ENCODE results near the gene HMCN2. TPM values are rescaled to one million over a fixed set of nuclear protein-coding genes. Genes with fewer than 3 reads are reported as not detected.

The HMCN2 gene
- total RNA-seq, 4 donors from 2014 or later, result 9.1 to 38.6 (median 12.5) TPM

- H3K36me3 ChIP-seq, result peaks cover 0 to 4% (median 1%) of the 10 kb centered on the region in 4 donors
- H3K27me3 ChIP-seq, result no peaks in the 10 kb centered on the region
- WGBS, result 64% methylated on average over 3 of the region's 7 CpGs
- no peak overlapping the region for H3K4me3 ChIP-seq
- TF ChIP-seq EP300 (IDR thresholded peaks at IDR 0.05) (no peak), CTCF (IDR thresholded peaks at IDR 0.05) (no peak), POLR2A (IDR thresholded peaks at IDR 0.05; ENCODE audit: low read depth) (no peak), POLR2AphosphoS5 (IDR thresholded peaks at IDR 0.05) (peak in 1 of 2 donors; percentile 24)
- intact Hi-C loops (cut with DNase I), result no loop called here
- H3K9me3 ChIP-seq, result no peaks in the 10 kb centered on the region
- DNase-seq (ENCODE audit: extremely low spot score), result no peak
- peaks cover 37 to 57% (median 52%) of the 10 kb centered on the region in 4 donors for H3K4me1 ChIP-seq
- peak overlapping the region in 1 of 4 donors; percentile 6 for H3K27ac ChIP-seq (replicated peaks in 1 of 4)
Measured at GRCh38 chr9:130453487-130453886, 187.9 kb downstream of the HMCN2 start.

DNA sequence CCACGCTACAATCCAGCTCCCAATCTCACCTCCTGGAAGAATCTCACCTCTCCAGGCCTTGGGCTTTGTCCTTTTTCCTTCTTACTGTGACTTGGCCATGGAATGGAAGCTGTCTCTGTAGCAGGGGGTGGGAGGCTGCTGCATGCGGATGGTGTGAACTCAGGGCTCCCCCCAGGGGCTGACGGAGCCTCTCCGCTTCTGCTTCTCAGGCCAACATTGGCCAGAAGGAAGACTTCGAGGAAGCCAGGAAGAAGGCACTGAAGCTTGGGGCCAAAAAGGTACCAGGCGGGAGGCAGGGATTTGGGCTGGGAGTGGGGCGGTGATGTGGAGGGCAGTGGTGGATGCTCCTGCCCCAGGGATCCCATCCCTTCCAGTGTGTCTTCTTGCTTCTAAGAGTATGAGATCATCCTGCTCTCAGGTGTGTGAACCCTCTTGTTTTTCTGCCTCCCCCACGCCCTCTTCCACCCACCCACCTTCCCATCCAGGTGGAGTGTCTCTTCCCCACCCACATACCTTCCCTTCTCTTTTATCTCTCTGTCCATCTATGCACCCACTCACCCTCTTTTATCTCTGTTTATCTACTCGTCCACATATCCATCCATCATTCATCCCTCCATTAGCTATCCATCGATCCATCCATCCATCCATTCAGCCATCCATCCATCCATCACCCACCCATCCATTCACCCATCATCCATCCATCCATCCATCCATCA, 188.7 kb downstream of the HMCN2 start:
- Histone ChIP-seq H3K36me3 (peaks cover 0 to 11% (median 5%) of the 10 kb centered on the region in 4 donors), H3K4me1 (peaks cover 37 to 49% (median 45%) of the 10 kb centered on the region in 4 donors), H3K4me3 (no peak overlapping the region), H3K27ac (replicated peaks in 1 of 4) (peak overlapping the region in 1 of 4 donors; percentile 6), H3K9me3 (no peaks in the 10 kb centered on the region), H3K27me3 (no peaks in the 10 kb centered on the region)
- WGBS, result 89% methylated on average over 10 of the region's 10 CpGs
- no peak for DNase-seq (ENCODE audit: extremely low spot score)
- no peak for TF ChIP-seq POLR2AphosphoS5 (IDR thresholded peaks at IDR 0.05)
- TF ChIP-seq CTCF (IDR thresholded peaks at IDR 0.05), result no peak
- TF ChIP-seq POLR2A (IDR thresholded peaks at IDR 0.05; ENCODE audit: low read depth), result no peak
- TF ChIP-seq EP300 (IDR thresholded peaks at IDR 0.05), result no peak
- intact Hi-C loops (cut with DNase I), result no loop called here

GRCh38 chr9:130454812-130455325, 189.3 kb downstream of the HMCN2 start:
- 58% methylated on average over 3 of the region's 3 CpGs for WGBS
- TF ChIP-seq EP300 (IDR thresholded peaks at IDR 0.05) (no peak), CTCF (IDR thresholded peaks at IDR 0.05) (no peak), POLR2A (IDR thresholded peaks at IDR 0.05; ENCODE audit: low read depth) (no peak)
- DNase-seq (ENCODE audit: extremely low spot score), result no peak
- peaks cover 37 to 45% (median 40%) of the 10 kb centered on the region in 4 donors for H3K4me1 ChIP-seq
- H3K36me3 ChIP-seq, result peaks cover 0 to 17% (median 8%) of the 10 kb centered on the region in 4 donors
- intact Hi-C loops (cut with DNase I), result no loop called here
- no peaks in the 10 kb centered on the region for H3K9me3 ChIP-seq
- H3K27me3 ChIP-seq, result no peaks in the 10 kb centered on the region
- H3K4me3 ChIP-seq, result no peak overlapping the region
- H3K27ac ChIP-seq (replicated peaks in 1 of 4), result no peak overlapping the region

DNA sequence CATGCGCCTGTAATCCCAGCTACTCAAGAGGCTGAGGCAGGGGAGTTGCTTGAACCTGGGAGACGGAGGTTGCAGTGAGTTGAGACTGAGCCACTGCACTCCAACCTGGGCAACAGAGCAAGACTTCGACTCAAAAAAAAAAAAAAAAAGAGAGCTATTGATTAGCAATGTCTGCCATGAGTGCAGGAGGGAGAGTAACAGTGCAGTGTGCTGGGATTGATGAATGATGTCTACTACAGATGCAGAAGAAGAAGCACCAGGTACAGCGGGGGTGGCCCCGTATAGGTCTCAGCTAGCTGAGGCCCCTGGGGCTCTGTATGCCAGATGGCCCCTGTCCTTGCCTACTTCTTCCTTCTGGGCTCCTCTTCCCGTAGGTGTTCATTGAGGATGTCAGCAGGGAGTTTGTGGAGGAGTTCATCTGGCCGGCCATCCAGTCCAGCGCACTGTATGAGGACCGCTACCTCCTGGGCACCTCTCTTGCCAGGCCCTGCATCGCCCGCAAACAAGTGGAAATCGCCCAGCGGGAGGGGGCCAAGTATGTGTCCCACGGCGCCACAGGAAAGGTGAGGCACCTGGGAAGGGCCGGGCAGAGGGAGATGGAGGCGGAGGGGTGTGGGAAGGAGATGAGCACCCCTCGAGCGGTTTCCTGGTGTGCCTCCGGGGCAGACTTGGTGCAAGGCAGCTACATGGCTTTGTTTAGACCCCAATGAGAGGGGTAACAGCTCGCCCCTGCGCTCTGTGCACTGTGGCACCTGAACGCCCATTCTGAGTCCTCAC, 192.7 kb downstream of the HMCN2 start:
- DNase-seq (ENCODE audit: extremely low spot score), result no peak
- Histone ChIP-seq H3K27me3 (no peaks in the 10 kb centered on the region), H3K4me3 (no peak overlapping the region), H3K9me3 (no peaks in the 10 kb centered on the region), H3K4me1 (peaks cover 11 to 26% (median 17%) of the 10 kb centered on the region in 4 donors), H3K27ac (replicated peaks in 1 of 4) (no peak overlapping the region), H3K36me3 (peaks cover 0 to 35% (median 25%) of the 10 kb centered on the region in 4 donors)
- WGBS, result 92% methylated on average over 20 of the region's 23 CpGs
- no peak for TF ChIP-seq EP300 (IDR thresholded peaks at IDR 0.05)
- intact Hi-C loops (cut with DNase I), result no loop called here

DNA sequence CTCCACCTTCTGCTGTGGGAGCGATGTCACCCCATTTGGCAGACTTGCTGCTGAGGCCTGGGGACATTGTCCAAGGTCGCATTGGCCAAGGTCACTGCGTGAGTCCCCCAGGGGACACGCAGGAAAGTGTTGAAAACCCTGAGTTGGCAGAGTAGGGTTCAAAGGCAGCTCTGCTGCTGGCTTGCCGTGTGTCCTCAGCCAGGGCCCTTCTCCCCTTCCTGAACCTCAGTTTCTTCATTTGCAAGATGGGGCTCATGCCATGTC, 193.2 kb downstream of the HMCN2 start:
- peaks cover 6 to 21% (median 12%) of the 10 kb centered on the region in 4 donors for H3K4me1 ChIP-seq
- H3K36me3 ChIP-seq, result peaks cover 0 to 39% (median 29%) of the 10 kb centered on the region in 4 donors
- no peak overlapping the region for H3K27ac ChIP-seq (replicated peaks in 1 of 4)
- intact Hi-C loops (cut with DNase I), result no loop called here
- DNase-seq (ENCODE audit: extremely low spot score), result no peak
- H3K9me3 ChIP-seq, result no peaks in the 10 kb centered on the region
- 95% methylated on average over 4 of the region's 5 CpGs for WGBS
- no peaks in the 10 kb centered on the region for H3K27me3 ChIP-seq
- no peak overlapping the region for H3K4me3 ChIP-seq
- TF ChIP-seq EP300 (IDR thresholded peaks at IDR 0.05), result no peak
- no peak for TF ChIP-seq POLR2AphosphoS5 (IDR thresholded peaks at IDR 0.05)
- no peak for TF ChIP-seq CTCF (IDR thresholded peaks at IDR 0.05)
- TF ChIP-seq POLR2A (IDR thresholded peaks at IDR 0.05; ENCODE audit: low read depth), result no peak

Data from esophagus muscularis mucosa (tissue), 4 donors.